HepG2 (cell line): Measurements from ENCODE around the gene RASAL3. TPM values are rescaled to one million over a fixed set of nuclear protein-coding genes. Genes with fewer than 3 reads are reported as not detected.
A peak's percentile ranks its signal among the peaks of the same experiment; 100 is the strongest.

Experiments used
- ATAC-seq: fragments of 200-7000 bp; cut with Tn5 transposase; 3 replicates; pipeline ENCODE4 v1.9.1; 2020; ENCODE audit warnings: mild to moderate bottlenecking, moderate library complexity
- BruUV-seq: library from RNA; stranded (reverse); fragments of 400-500 nt; replicated peaks from 2 replicates; lab custom pipeline; 2021; lab: Mats Ljungman, UMichigan
- CTCF ChIA-PET: fragments of 300-600 bp; formaldehyde crosslinking; extraction: SDS; loops from one replicate; lab custom pipeline; 2021; ENCODE audit warnings: low total read pairs, inconsistent platforms, low intra/inter-chr PET ratio; lab: Yijun Ruan, JAX
- POLR2A ChIA-PET: fragments of 350-600 bp; sonication (Branson Sonifier 250); formaldehyde crosslinking; loops from one replicate; lab custom pipeline; 2020; ENCODE audit warnings: antibody characterized with exemption, inconsistent platforms; lab: Yijun Ruan, JAX
- DNase-seq: peaks from one replicate; pipeline ENCODE4 v3.0.0-alpha.2; 2015; ENCODE audit warnings: low spot score
- FAIRE-seq: peaks from 3 replicates; lab custom pipeline; 2011; peaks lifted over from hg19 to GRCh38; lab: Jason Lieb, UNC
- H2AFZ ChIP-seq: one replicate; pipeline ENCODE4 v1.6.1; 2011; ENCODE audit warnings: low read length, inconsistent platforms
- H3K27ac ChIP-seq: fragments of 300-600 bp; 3 replicates; pipeline ENCODE4 v1.8.0; 2011; ENCODE audit warnings: mixed run types, mild to moderate bottlenecking, mixed read lengths, low read length, inconsistent platforms; ENCODE audit not compliant: insufficient read depth; ENCODE audit errors: extremely low read length
- H3K27me3 ChIP-seq, 2 experiments: fragments of 200-600 bp in 1 of 2; 2 replicates in 1 of 2; 3 replicates in 1 of 2; pipeline versions ENCODE4 v1.6.0 to v1.8.0; 2011; ENCODE audit warnings: low read length in 2 of 2, mild to moderate bottlenecking in 2 of 2, moderate library complexity in 2 of 2, inconsistent platforms in 1 of 2; ENCODE audit not compliant: insufficient read depth in 2 of 2, control insufficient read depth in 1 of 2
- H3K36me3 ChIP-seq, 2 experiments: fragments of 200-600 bp in 1 of 2; replicated peaks in 1 of 2; 2 replicates in 1 of 2; 3 replicates in 1 of 2; pipeline versions ENCODE4 v1.5.1 to v1.8.0; 2011; ENCODE audit warnings: low read length in 2 of 2, inconsistent platforms in 1 of 2; ENCODE audit not compliant: insufficient read depth in 2 of 2, control insufficient read depth in 1 of 2
- H3K4me1 ChIP-seq: 2 replicates; pipeline ENCODE4 v1.5.1; 2012; ENCODE audit warnings: low read length, inconsistent platforms; ENCODE audit not compliant: insufficient read depth
- H3K4me2 ChIP-seq: 2 replicates; pipeline ENCODE4 v1.6.0; 2011; ENCODE audit warnings: low read depth, low read length, inconsistent platforms
- H3K4me3 ChIP-seq, 3 experiments: fragments of 200-600 bp in 1 of 3; sonication (generic), shearing (Covaris generic) in 1 of 3; replicated peaks in 1 of 3; 2 replicates each; pipeline ENCODE4 v1.5.1; 2011 to 2016; ENCODE audit warnings: low read length in 3 of 3, inconsistent platforms in 2 of 3, low read depth in 2 of 3, mild to moderate bottlenecking in 2 of 3, control low read depth in 1 of 3, mixed read lengths in 1 of 3; ENCODE audit not compliant: insufficient read depth in 1 of 3
- H3K79me2 ChIP-seq: one replicate; pipeline ENCODE4 v1.6.1; 2011; ENCODE audit warnings: low read length, inconsistent platforms; ENCODE audit not compliant: insufficient read depth
- H3K9ac ChIP-seq: 2 replicates; pipeline ENCODE4 v1.6.0; 2011; ENCODE audit warnings: mild to moderate bottlenecking, low read depth, low read length, inconsistent platforms; ENCODE audit not compliant: insufficient read depth
- H3K9me3 ChIP-seq: 2 replicates; pipeline ENCODE4 v1.5.1; 2012; ENCODE audit warnings: mild to moderate bottlenecking, low read length
- H4K20me1 ChIP-seq: 2 replicates; pipeline ENCODE4 v1.6.0; 2011; ENCODE audit warnings: inconsistent platforms, mild to moderate bottlenecking, low read length, moderate library complexity; ENCODE audit not compliant: insufficient read depth
- CEBPB ChIP-seq: IDR thresholded peaks from 2 replicates; pipeline ENCODE4 v1.6.1; 2011; ENCODE audit warnings: low read depth, low read length, improper control_type of control experiment, borderline replicate concordance
- MYC ChIP-seq: sonication (generic); formaldehyde crosslinking; IDR thresholded peaks from 2 replicates; pipeline ENCODE4 v1.9.0; 2021; ENCODE audit warnings: missing genetic modification reagents, borderline replicate concordance
- SETDB1 ChIP-seq: sonication (generic); formaldehyde crosslinking; IDR thresholded peaks from 2 replicates; pipeline ENCODE4 v1.5.1; 2020; ENCODE audit warnings: missing genetic modification reagents, mild to moderate bottlenecking, borderline replicate concordance
- TCF12 ChIP-seq, 2 experiments: fragments of 450-650 bp in 1 of 2; sonication (generic) in 1 of 2; formaldehyde crosslinking in 1 of 2; IDR thresholded peaks; 2 replicates each; pipeline versions ENCODE4 v1.6.1 to v1.8.0; 2017 to 2022; ENCODE audit warnings: antibody characterized with exemption in 1 of 2, mild to moderate bottlenecking in 1 of 2, missing genetic modification reagents in 1 of 2, moderate library complexity in 1 of 2
- ZBTB3 ChIP-seq: sonication (generic); formaldehyde crosslinking; IDR thresholded peaks from 2 replicates; pipeline ENCODE4 v1.4.0; 2020; ENCODE audit warnings: low read depth, mild to moderate bottlenecking, moderate library complexity, missing genetic modification reagents, borderline replicate concordance
- ZNF639 ChIP-seq: conservative IDR thresholded peaks from 2 replicates; pipeline ENCODE4 v1.6.1; 2018; ENCODE audit warnings: missing genetic modification reagents
- ZNF770 ChIP-seq: sonication (generic); formaldehyde crosslinking; IDR thresholded peaks from 2 replicates; pipeline ENCODE4 v1.5.0; 2020; ENCODE audit warnings: mild to moderate bottlenecking, missing genetic modification reagents
- WGBS: methylation state at CpG from one replicate; pipeline ENCODE4 v1.1.6; 2017; ENCODE audit warnings: low lambda C conversion rate; 5-methylcytosine and 5-hydroxymethylcytosine counted together
- in situ Hi-C: cut with HindIII; loops from 2 replicates; pipeline ENCODE4 v1.10.0; 2017; ENCODE audit warnings: low pct_unique_long_range_greater_than_20kb; ENCODE audit not compliant: extremely low pct_ligation_motif_present
- intact Hi-C: fragments of 100-400 bp; cut with micrococcal nuclease; formaldehyde crosslinking; loops from one replicate; pipeline ENCODE4 v1.10.0; 2022; ENCODE audit not compliant: unreplicated experiment
- polyA plus RNA-seq, 8 experiments: library from polyadenylated mRNA; depleted of rRNA in 3 of 8; stranded (reverse) in 7 of 8; unstranded in 1 of 8; fragments of >200 nt; fragmentation: Illumina TruSeq in 4 of 8; extraction: Trizol in 4 of 8; gene quantifications; 2 replicates each; pipeline versions ENCODE4 v1.2.1 to v1.2.3, GENCODE V29; 2011 to 2016; ENCODE audit warnings: low read depth in 4 of 8, missing spikeins in 1 of 8, mixed read lengths in 1 of 8; ENCODE audit not compliant: insufficient read depth in 1 of 8
- total RNA-seq, 5 experiments: library from RNA; depleted of rRNA; stranded (reverse); fragments of >200 nt; fragmentation: Illumina TruSeq; extraction: Trizol; gene quantifications; 2 replicates each; pipeline ENCODE4 v1.2.3, GENCODE V29; 2016; ENCODE audit warnings: low read depth in 1 of 5

RASAL3 gene
- total and polyA plus RNA-seq, 2 of the 13 experiments (the other 11 are each of a cell fraction or from before 2014, with no cell fraction given) = not detected

GRCh38 chr19:15468675-15469512 is 4.5 kb upstream of the RASAL3 start (continued):
- TF ChIP-seq ZNF639 (CRISPR knock-in tag) = no peak
- no peak for TF ChIP-seq SETDB1 (CRISPR knock-in tag)
- no peak for TF ChIP-seq MYC (CRISPR knock-in tag)

- BruUV-seq = no TSS peak
- no peaks in the 10 kb centered on the region for H3K9me3 ChIP-seq
- H3K9ac ChIP-seq = no peak overlapping the region
- no peak for ATAC-seq
- no peaks in the 10 kb centered on the region for H4K20me1 ChIP-seq
- no peak for DNase-seq
- 55% methylated on average over 6 of the region's 6 CpGs for whole genome bisulfite sequencing
- no peak for FAIRE-seq
- H3K79me2 ChIP-seq = no peaks in the 10 kb centered on the region
- no peak overlapping the region for H2AFZ ChIP-seq
- H3K27ac ChIP-seq = no peak overlapping the region
- POLR2A ChIA-PET = no interaction called here
- CTCF ChIA-PET = no interaction called here
- H3K4me2 ChIP-seq = no peak overlapping the region
- H3K4me1 ChIP-seq = peaks cover 33% of the 10 kb centered on the region
- H3K36me3 ChIP-seq = no peaks in the 10 kb centered on the region
- H3K27me3 ChIP-seq = no peaks in the 10 kb centered on the region
- TF ChIP-seq ZBTB3 = no peak
- TF ChIP-seq CEBPB = peak; percentile 44; the same call in 1 of the 2 replicates
- 0 out of 2 replicates have a peak, but pooled peaks have one; percentile 20 for TF ChIP-seq ZNF770
- TF ChIP-seq TCF12 (IDR thresholded peaks at IDR 0.05) = no peak
- no peak for TF ChIP-seq TCF12 (CRISPR knock-in tag; IDR thresholded peaks at IDR 0.05)
- intact Hi-C loops (no loop called here), in situ Hi-C loops (no loop called here)
- no peak overlapping the region for H3K4me3 ChIP-seq
Measured at GRCh38 chr19:15467734-15468214, 3.4 kb upstream of the RASAL3 start.
